ENCODE results near the gene GLI3. TPM values are rescaled to one million over a fixed set of nuclear protein-coding genes. Genes with fewer than 3 reads are reported as not detected.

The GLI3 gene
- total and polyA plus RNA-seq, 2 of the 8 experiments (the other 6 are each of a cell fraction or from before 2014, with no cell fraction given) = 8.0 to 31.1 TPM

DNA sequence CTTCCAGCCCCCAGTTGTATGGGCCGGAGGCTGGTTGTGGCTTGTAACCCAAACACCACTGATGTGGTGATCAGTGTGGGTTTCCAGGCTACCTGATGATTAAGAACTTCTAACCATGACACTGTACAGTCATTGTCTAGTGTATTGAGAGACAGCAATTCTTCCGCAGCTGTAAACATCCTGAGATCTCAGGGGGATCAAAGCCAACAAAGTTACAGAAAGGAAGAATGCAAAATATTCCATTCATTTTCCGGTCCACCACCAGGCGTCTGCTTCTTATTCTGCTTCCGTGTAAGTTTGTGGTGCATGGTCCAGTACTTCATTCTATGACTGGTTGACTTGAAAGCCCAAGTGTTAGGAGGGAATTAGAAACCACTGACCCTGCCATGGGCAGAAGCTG is 10.3 kb upstream of the GLI3 start:
- 92% methylated on average over 5 of the region's 5 CpGs; no CpG with 5 or more reads in 1 of the 2 experiments for WGBS, 2 experiments (ENCODE audit: extremely low coverage in 1 of 2, insufficient coverage in 1 of 2, insufficient read length in 1 of 2, insufficient replicate concordance in 2 of 2, low coverage in 1 of 2, low lambda C conversion rate in 2 of 2, missing lambda C conversion rate in 1 of 2)
- TF ChIP-seq MAX (IDR thresholded peaks at IDR 0.05) (no peak), SIX5 (IDR thresholded peaks at IDR 0.05; ENCODE audit: low read depth, low read length) (no peak), RFX5 (IDR thresholded peaks at IDR 0.05; ENCODE audit: borderline replicate concordance, low read depth, low read length) (no peak), JUN (IDR thresholded peaks at IDR 0.05; ENCODE audit: low read depth, low read length) (no peak), EGR1 (IDR thresholded peaks at IDR 0.05; ENCODE audit: borderline replicate concordance, low read depth, low read length) (no peak), NANOG (IDR thresholded peaks at IDR 0.05; ENCODE audit: insufficient read depth, low read depth, low read length, poor library complexity, severe bottlenecking) (no peak), KDM1A (IDR thresholded peaks at IDR 0.05; ENCODE audit: borderline replicate concordance, low read length) (no peak), SRF (IDR thresholded peaks at IDR 0.05; ENCODE audit: low read depth, low read length) (no peak), SP2 (IDR thresholded peaks at IDR 0.05; ENCODE audit: low read length) (no peak), TEAD4 (IDR thresholded peaks at IDR 0.05; ENCODE audit: low read depth, low read length) (no peak), CBX8 (IDR thresholded peaks at IDR 0.05; ENCODE audit: borderline replicate concordance, low read depth, low read length) (no peak), RXRA (IDR thresholded peaks at IDR 0.05; ENCODE audit: insufficient read depth, low read depth, low read length) (no peak), TAF7 (optimal IDR thresholded peaks at IDR 0.05; ENCODE audit: borderline replicate concordance, low read depth, low read length) (no peak), BACH1 (IDR thresholded peaks at IDR 0.05; ENCODE audit: low read length) (no peak), EP300 (IDR thresholded peaks at IDR 0.05; ENCODE audit: borderline replicate concordance in 1 of 2, low read depth in 2 of 2, low read length in 2 of 2) (no peak)

More for the DNA sequence above, 10.3 kb upstream of the GLI3 start:
- H2BK15ac ChIP-seq (ENCODE audit: low read length) = no peak overlapping the region
- no peak overlapping the region for H2AK5ac ChIP-seq (ENCODE audit: low read depth, low read length)
- H3K14ac ChIP-seq (ENCODE audit: insufficient read length) = no peak overlapping the region
- H3K23me2 ChIP-seq (ENCODE audit: low read depth, low read length) = no peaks in the 10 kb centered on the region
- DNase-seq (ENCODE audit: low read depth in 1 of 2, low spot score in 2 of 2) (no peak), FAIRE-seq (no peak)
- H3K79me2 ChIP-seq (ENCODE audit: control insufficient read depth in 1 of 2, insufficient read depth in 2 of 2, low read length in 2 of 2) = no peaks in the 10 kb centered on the region
- H2AFZ ChIP-seq (ENCODE audit: low read length) = no peak overlapping the region
- no peak overlapping the region for H2BK5ac ChIP-seq (ENCODE audit: low read depth, low read length)
- CTCF ChIA-PET (ENCODE audit: partially characterized antibody) = no interaction called here
- H3K4me1 ChIP-seq (replicated peaks in 1 of 4; ENCODE audit: control insufficient read depth in 3 of 4, insufficient read depth in 4 of 4, low read length in 3 of 4) = no peaks in the 10 kb centered on the region
- H3K4ac ChIP-seq (replicated peaks; ENCODE audit: insufficient read length, low read depth, low read length) = no peak overlapping the region
- no peak overlapping the region for H2BK20ac ChIP-seq (ENCODE audit: low read length)
- no peak overlapping the region for H3K27ac ChIP-seq (ENCODE audit: low read depth, low read length)
- no peak overlapping the region for H3K18ac ChIP-seq (ENCODE audit: extremely low read depth, low read length)
- H4K20me1 ChIP-seq (replicated peaks in 1 of 2; ENCODE audit: control insufficient read depth in 1 of 2, insufficient read depth in 2 of 2, low read length in 2 of 2) = no peaks in the 10 kb centered on the region
- POLR2A ChIA-PET (ENCODE audit: partially characterized antibody) = interaction anchor here (1.3 kb wide), 1 partner anchor 9 kb away, joined by 4 read pairs; no protein-coding TSS in a partner anchor
- peaks cover 6 to 9% of the 10 kb centered on the region in 2 experiments; a peak in 2 of 4 replicates for H3K9me3 ChIP-seq (ENCODE audit: insufficient read depth in 2 of 2, low read depth in 1 of 2, low read length in 1 of 2)
- H4K5ac ChIP-seq (ENCODE audit: insufficient read length, low read depth, low read length) = no peak overlapping the region
- no peak overlapping the region for H3K23ac ChIP-seq (ENCODE audit: insufficient read length)
- no peak overlapping the region for H3K4me2 ChIP-seq (ENCODE audit: insufficient read depth in 1 of 2, low read depth in 2 of 2, low read length in 2 of 2)
- H3K4me3 ChIP-seq (ENCODE audit: extremely low read depth in 1 of 4, insufficient read depth in 2 of 4, low read depth in 3 of 4, low read length in 4 of 4) = no peak overlapping the region
- H3K79me1 ChIP-seq (ENCODE audit: low read depth, low read length) = no peaks in the 10 kb centered on the region
- H2BK120ac ChIP-seq (replicated peaks; ENCODE audit: low read depth, low read length) = no peak overlapping the region
- H4K8ac ChIP-seq (ENCODE audit: extremely low read depth, insufficient read depth, low read length) = no peak overlapping the region
- no peaks in the 10 kb centered on the region for H3K36me3 ChIP-seq (ENCODE audit: control insufficient read depth in 2 of 4, insufficient read depth in 4 of 4, low read length in 3 of 4)
- H3K56ac ChIP-seq (replicated peaks; ENCODE audit: insufficient read length, low read depth, low read length) = no peak overlapping the region
- no peak overlapping the region for H3K9ac ChIP-seq (replicated peaks in 1 of 4; ENCODE audit: extremely low read depth in 1 of 4, low read depth in 3 of 4, low read length in 3 of 4)
- H3K27me3 ChIP-seq (replicated peaks in 1 of 4; ENCODE audit: control insufficient read depth in 3 of 4, extremely low read depth in 1 of 4, insufficient read depth in 3 of 4, low read length in 3 of 4) = no peaks in the 10 kb centered on the region
- H2BK12ac ChIP-seq (ENCODE audit: low read depth, low read length) = no peak overlapping the region
- H4K91ac ChIP-seq (replicated peaks; ENCODE audit: insufficient read length, low read length) = no peak overlapping the region
